Gastroesophageal sphincter (tissue), 3 donors: ENCODE data around the gene APOA4.

ENCODE experiments used
- EP300 ChIP-seq: sonication (generic); formaldehyde crosslinking; IDR thresholded peaks from one replicate; pipeline ENCODE4 v1.6.1; 2017; ENCODE audit warnings: antibody characterized with exemption, mild to moderate bottlenecking
- POLR2A ChIP-seq, 2 donors: fragments of 450-650 bp; IDR thresholded peaks; one replicate each; pipeline ENCODE4 v1.6.1; 2017; ENCODE audit warnings: antibody characterized with exemption in 2 of 2, mild to moderate bottlenecking in 2 of 2, moderate library complexity in 1 of 2
- POLR2AphosphoS5 ChIP-seq: sonication (generic); formaldehyde crosslinking; IDR thresholded peaks from one replicate; pipeline ENCODE4 v1.6.1; 2017; ENCODE audit warnings: antibody characterized with exemption
- TF ChIP-seq, protein P1 (sequence below), 4 experiments: fragments of 200-600 bp in 2 of 4; fragments of 450-650 bp in 2 of 4; sonication (generic) in 1 of 4; IDR thresholded peaks; one replicate each; pipeline ENCODE4 v1.5.1; 2017 to 2019; ENCODE audit warnings: antibody characterized with exemption in 4 of 4, mild to moderate bottlenecking in 2 of 4, moderate library complexity in 2 of 4

DNA sequence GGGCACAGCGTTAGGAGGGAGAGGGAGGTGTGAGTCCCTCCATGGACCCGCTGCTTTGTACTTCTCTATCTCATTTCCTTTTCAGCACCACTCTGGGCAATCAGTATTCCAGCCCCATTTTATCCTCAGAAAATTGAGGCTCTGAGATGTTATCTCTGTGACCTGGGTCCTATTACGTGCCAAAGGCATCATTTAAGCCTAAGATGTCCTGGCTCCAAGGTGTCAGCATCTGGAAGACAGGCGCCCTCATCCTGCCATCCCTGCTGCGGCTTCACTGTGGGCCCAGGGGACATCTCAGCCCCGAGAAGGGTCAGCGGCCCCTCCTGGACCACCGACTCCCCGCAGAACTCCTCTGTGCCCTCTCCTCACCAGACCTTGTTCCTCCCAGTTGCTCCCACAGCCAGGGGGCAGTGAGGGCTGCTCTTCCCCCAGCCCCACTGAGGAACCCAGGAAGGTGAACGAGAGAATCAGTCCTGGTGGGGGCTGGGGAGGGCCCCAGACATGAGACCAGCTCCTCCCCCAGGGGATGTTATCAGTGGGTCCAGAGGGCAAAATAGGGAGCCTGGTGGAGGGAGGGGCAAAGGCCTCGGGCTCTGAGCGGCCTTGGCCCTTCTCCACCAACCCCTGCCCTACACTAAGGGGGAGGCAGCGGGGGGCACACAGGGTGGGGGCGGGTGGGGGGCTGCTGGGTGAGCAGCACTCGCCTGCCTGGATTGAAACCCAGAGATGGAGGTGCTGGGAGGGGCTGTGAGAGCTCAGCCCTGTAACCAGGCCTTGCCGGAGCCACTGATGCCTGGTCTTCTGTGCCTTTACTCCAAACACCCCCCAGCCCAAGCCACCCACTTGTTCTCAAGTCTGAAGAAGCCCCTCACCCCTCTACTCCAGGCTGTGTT lies 5.8 kb upstream of the APOA4 start:
- TF ChIP-seq, protein P1, sequence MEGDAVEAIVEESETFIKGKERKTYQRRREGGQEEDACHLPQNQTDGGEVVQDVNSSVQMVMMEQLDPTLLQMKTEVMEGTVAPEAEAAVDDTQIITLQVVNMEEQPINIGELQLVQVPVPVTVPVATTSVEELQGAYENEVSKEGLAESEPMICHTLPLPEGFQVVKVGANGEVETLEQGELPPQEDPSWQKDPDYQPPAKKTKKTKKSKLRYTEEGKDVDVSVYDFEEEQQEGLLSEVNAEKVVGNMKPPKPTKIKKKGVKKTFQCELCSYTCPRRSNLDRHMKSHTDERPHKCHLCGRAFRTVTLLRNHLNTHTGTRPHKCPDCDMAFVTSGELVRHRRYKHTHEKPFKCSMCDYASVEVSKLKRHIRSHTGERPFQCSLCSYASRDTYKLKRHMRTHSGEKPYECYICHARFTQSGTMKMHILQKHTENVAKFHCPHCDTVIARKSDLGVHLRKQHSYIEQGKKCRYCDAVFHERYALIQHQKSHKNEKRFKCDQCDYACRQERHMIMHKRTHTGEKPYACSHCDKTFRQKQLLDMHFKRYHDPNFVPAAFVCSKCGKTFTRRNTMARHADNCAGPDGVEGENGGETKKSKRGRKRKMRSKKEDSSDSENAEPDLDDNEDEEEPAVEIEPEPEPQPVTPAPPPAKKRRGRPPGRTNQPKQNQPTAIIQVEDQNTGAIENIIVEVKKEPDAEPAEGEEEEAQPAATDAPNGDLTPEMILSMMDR (IDR thresholded peaks at IDR 0.05) = no peak
- TF ChIP-seq POLR2A (IDR thresholded peaks at IDR 0.05) (no peak), POLR2AphosphoS5 (no peak), EP300 (no peak)
